ELF-1 (cell line): ENCODE results near the gene SOST.

Experiments
- DNase-seq: peaks from one replicate; pipeline ENCODE4 v3.0.0-alpha.2; 2016; ENCODE audit warnings: low read depth, low spot score

SOST gene

GRCh38 chr17:43707184-43707583 is 51.4 kb downstream of the SOST start:
- no peak for DNase-seq

- DNase-seq, result no peak
Measured at GRCh38 chr17:43706235-43706634, 52.4 kb downstream of the SOST start.
